Osteoblast (primary cell): ENCODE data around the gene TMEM179. TPM values are rescaled to one million over a fixed set of nuclear protein-coding genes. Genes with fewer than 3 reads are reported as not detected.

Experiments
- DNase-seq: peaks from one replicate; pipeline ENCODE4 v3.0.0; 2011; ENCODE audit warnings: low spot score, mixed read lengths; ENCODE audit not compliant: insufficient read length; ENCODE audit errors: missing footprints
- H2AFZ ChIP-seq: 2 replicates; pipeline ENCODE4 v1.6.0; 2011; ENCODE audit warnings: mild to moderate bottlenecking, low read length
- H3K27ac ChIP-seq: 2 replicates; pipeline ENCODE4 v1.5.1; 2011; ENCODE audit warnings: mild to moderate bottlenecking, low read depth, low read length, moderate library complexity
- H3K27me3 ChIP-seq: 2 replicates; pipeline ENCODE4 v1.6.0; 2012; ENCODE audit warnings: mild to moderate bottlenecking, control low read depth, inconsistent platforms, low read length, moderate library complexity; ENCODE audit not compliant: insufficient read depth
- H3K36me3 ChIP-seq: 2 replicates; pipeline ENCODE4 v1.5.1; 2011; ENCODE audit warnings: mild to moderate bottlenecking, low read length, control low read depth, moderate library complexity; ENCODE audit not compliant: insufficient read depth
- H3K4me1 ChIP-seq: 2 replicates; pipeline ENCODE4 v1.5.1; 2011; ENCODE audit warnings: mild to moderate bottlenecking, low read length, control low read depth, moderate library complexity; ENCODE audit not compliant: insufficient read depth
- H3K4me2 ChIP-seq: 2 replicates; pipeline ENCODE4 v1.6.0; 2011; ENCODE audit warnings: mild to moderate bottlenecking, low read length; ENCODE audit not compliant: insufficient read depth
- H3K4me3 ChIP-seq: fragments of 200-600 bp; sonication (generic); 3 replicates; pipeline ENCODE4 v1.5.1; 2012; ENCODE audit warnings: mild to moderate bottlenecking, low read length, inconsistent platforms; ENCODE audit not compliant: insufficient read depth
- H3K79me2 ChIP-seq: 2 replicates; pipeline ENCODE4 v1.6.0; 2012; ENCODE audit warnings: mild to moderate bottlenecking, low read length, control low read depth, inconsistent platforms; ENCODE audit not compliant: insufficient read depth
- H3K9me3 ChIP-seq: 2 replicates; pipeline ENCODE4 v1.5.1; 2011; ENCODE audit warnings: low read depth, low read length, control low read depth
- H4K20me1 ChIP-seq: 2 replicates; pipeline ENCODE4 v1.6.0; 2012; ENCODE audit warnings: mild to moderate bottlenecking, low read length, control low read depth; ENCODE audit not compliant: insufficient read depth
- CTCF ChIP-seq: IDR thresholded peaks from 2 replicates; pipeline ENCODE4 v1.5.1; 2011; ENCODE audit warnings: mild to moderate bottlenecking, low read depth, low read length, moderate library complexity; ENCODE audit errors: extremely low read depth
- total RNA-seq: library from RNA; depleted of rRNA; stranded (reverse); fragments of >200 nt; gene quantifications from 2 replicates; pipeline ENCODE4 v1.2.3, GENCODE V29; 2012

The TMEM179 gene
- total RNA-seq, 1 donor, result not detected

GRCh38 chr14:104597576-104597975, 7.0 kb downstream of the TMEM179 start:
- Histone ChIP-seq H3K79me2 (no peaks in the 10 kb centered on the region), H3K27ac (no peak overlapping the region), H3K4me3 (no peak overlapping the region), H3K4me1 (no peaks in the 10 kb centered on the region), H3K9me3 (no peaks in the 10 kb centered on the region), H4K20me1 (no peaks in the 10 kb centered on the region), H3K4me2 (no peak overlapping the region), H3K27me3 (no peaks in the 10 kb centered on the region), H2AFZ (no peak overlapping the region), H3K36me3 (no peaks in the 10 kb centered on the region)
- no peak for TF ChIP-seq CTCF
- peak; percentile 65 for DNase-seq

- Histone ChIP-seq H3K4me2 (no peak overlapping the region), H4K20me1 (no peaks in the 10 kb centered on the region), H3K36me3 (no peaks in the 10 kb centered on the region), H3K4me3 (no peak overlapping the region), H2AFZ (no peak overlapping the region), H3K79me2 (no peaks in the 10 kb centered on the region), H3K9me3 (no peaks in the 10 kb centered on the region), H3K4me1 (no peaks in the 10 kb centered on the region), H3K27me3 (no peaks in the 10 kb centered on the region), H3K27ac (no peak overlapping the region)
- no peak for DNase-seq
- no peak for TF ChIP-seq CTCF
These were observed 7.6 kb downstream of the TMEM179 start for GRCh38 chr14:104596927-104597351.

- peak; percentile 78 for DNase-seq
- TF ChIP-seq CTCF, result no peak
- no peaks in the 10 kb centered on the region for H3K9me3 ChIP-seq
- H3K4me3 ChIP-seq, result no peak overlapping the region
- H3K79me2 ChIP-seq, result no peaks in the 10 kb centered on the region
- no peak overlapping the region for H2AFZ ChIP-seq
- no peaks in the 10 kb centered on the region for H4K20me1 ChIP-seq
- no peak overlapping the region for H3K27ac ChIP-seq
- no peaks in the 10 kb centered on the region for H3K4me1 ChIP-seq
- H3K27me3 ChIP-seq, result no peaks in the 10 kb centered on the region
- no peak overlapping the region for H3K4me2 ChIP-seq
- H3K36me3 ChIP-seq, result no peaks in the 10 kb centered on the region
These were observed 8.1 kb downstream of the TMEM179 start for GRCh38 chr14:104596451-104596918.

- Histone ChIP-seq H3K27me3 (no peaks in the 10 kb centered on the region), H3K36me3 (no peaks in the 10 kb centered on the region), H3K4me1 (no peaks in the 10 kb centered on the region), H3K27ac (no peak overlapping the region), H3K79me2 (no peaks in the 10 kb centered on the region), H3K4me2 (no peak overlapping the region), H4K20me1 (no peaks in the 10 kb centered on the region), H2AFZ (no peak overlapping the region), H3K4me3 (no peak overlapping the region), H3K9me3 (no peaks in the 10 kb centered on the region)
- TF ChIP-seq CTCF, result no peak
- DNase-seq, result peak; percentile 83
These were observed 8.6 kb downstream of the TMEM179 start for GRCh38 chr14:104595911-104596450.
